ENCODE measurements around the gene MICAL3.

GRCh38 chr22:17817511-17818065 is 206.8 kb downstream of the MICAL3 start:
- TF ChIP-seq EZH2 (IDR thresholded peaks at IDR 0.05; ENCODE audit: borderline replicate concordance, low read length) = no peak
- TF ChIP-seq, protein P1, sequence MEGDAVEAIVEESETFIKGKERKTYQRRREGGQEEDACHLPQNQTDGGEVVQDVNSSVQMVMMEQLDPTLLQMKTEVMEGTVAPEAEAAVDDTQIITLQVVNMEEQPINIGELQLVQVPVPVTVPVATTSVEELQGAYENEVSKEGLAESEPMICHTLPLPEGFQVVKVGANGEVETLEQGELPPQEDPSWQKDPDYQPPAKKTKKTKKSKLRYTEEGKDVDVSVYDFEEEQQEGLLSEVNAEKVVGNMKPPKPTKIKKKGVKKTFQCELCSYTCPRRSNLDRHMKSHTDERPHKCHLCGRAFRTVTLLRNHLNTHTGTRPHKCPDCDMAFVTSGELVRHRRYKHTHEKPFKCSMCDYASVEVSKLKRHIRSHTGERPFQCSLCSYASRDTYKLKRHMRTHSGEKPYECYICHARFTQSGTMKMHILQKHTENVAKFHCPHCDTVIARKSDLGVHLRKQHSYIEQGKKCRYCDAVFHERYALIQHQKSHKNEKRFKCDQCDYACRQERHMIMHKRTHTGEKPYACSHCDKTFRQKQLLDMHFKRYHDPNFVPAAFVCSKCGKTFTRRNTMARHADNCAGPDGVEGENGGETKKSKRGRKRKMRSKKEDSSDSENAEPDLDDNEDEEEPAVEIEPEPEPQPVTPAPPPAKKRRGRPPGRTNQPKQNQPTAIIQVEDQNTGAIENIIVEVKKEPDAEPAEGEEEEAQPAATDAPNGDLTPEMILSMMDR (IDR thresholded peaks at IDR 0.05; ENCODE audit: low read length) = no peak
